ENCODE results near the gene COL27A1.

The COL27A1 gene

DNA sequence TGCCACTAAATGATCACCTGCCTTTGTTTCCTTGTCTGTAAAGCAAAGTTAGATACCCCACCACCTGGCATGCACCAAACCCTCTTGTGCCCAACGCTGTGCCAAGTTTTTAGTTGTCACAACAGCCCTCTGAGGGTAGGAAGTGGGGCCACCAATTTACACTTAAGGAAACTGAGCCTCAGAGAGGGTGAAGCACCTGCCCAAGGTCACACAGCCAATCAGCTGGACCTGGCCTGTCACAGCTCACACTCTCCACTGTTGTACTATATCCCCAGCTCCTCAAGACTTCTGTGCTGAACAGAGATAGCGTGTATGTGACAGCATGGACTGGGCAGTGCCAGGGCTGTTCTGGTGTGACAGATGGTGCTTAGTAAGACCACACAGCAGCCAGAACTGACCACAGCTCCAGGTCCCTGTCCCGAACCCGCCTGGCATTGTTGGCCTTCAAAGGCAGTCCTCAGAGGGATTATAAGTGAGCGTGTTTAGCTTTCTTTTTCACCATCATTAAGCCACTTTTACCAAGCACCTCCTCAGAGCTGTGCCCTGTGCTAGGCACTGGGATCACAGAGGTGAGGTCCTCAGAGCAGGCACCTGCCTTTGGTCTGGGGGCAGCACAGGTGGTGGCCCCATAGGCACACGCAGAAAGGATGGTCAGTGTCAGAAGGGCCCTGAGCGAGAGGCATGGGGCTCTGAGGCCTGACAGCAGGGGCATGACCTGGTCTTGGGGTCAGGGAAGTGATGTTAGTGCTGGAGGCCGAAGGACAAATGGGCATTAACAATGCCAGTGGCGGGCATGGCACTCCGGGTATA, 71.1 kb downstream of the COL27A1 start:
- Histone ChIP-seq H2AFZ (ENCODE audit: low read length) (no peak overlapping the region), H3K4me1 (ENCODE audit: insufficient read depth, low read length, severe bottlenecking) (no peaks in the 10 kb centered on the region), H3K36me3 (ENCODE audit: insufficient read depth, low read length) (no peaks in the 10 kb centered on the region), H3K79me2 (ENCODE audit: insufficient read depth, low read length) (no peaks in the 10 kb centered on the region), H3K4me2 (ENCODE audit: low read length) (no peak overlapping the region), H4K20me1 (ENCODE audit: insufficient read depth, low read length) (no peaks in the 10 kb centered on the region), H3K27ac (ENCODE audit: low read depth, low read length, poor library complexity, severe bottlenecking) (no peak overlapping the region), H3F3A (ENCODE audit: insufficient read depth, low read length) (no peaks in the 10 kb centered on the region), H3K27me3 (ENCODE audit: insufficient read depth, low read length) (peaks cover 5% of the 10 kb centered on the region), H3K9ac (ENCODE audit: low read length) (no peak overlapping the region), H3K9me3 (ENCODE audit: low read length) (no peaks in the 10 kb centered on the region), H3K9me2 (ENCODE audit: low read depth, low read length) (no peaks in the 10 kb centered on the region), H3K4me3 (ENCODE audit: low read depth, low read length, poor library complexity, severe bottlenecking) (no peak overlapping the region)
- TF ChIP-seq, protein P1, sequence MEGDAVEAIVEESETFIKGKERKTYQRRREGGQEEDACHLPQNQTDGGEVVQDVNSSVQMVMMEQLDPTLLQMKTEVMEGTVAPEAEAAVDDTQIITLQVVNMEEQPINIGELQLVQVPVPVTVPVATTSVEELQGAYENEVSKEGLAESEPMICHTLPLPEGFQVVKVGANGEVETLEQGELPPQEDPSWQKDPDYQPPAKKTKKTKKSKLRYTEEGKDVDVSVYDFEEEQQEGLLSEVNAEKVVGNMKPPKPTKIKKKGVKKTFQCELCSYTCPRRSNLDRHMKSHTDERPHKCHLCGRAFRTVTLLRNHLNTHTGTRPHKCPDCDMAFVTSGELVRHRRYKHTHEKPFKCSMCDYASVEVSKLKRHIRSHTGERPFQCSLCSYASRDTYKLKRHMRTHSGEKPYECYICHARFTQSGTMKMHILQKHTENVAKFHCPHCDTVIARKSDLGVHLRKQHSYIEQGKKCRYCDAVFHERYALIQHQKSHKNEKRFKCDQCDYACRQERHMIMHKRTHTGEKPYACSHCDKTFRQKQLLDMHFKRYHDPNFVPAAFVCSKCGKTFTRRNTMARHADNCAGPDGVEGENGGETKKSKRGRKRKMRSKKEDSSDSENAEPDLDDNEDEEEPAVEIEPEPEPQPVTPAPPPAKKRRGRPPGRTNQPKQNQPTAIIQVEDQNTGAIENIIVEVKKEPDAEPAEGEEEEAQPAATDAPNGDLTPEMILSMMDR (IDR thresholded peaks at IDR 0.05; ENCODE audit: low read length): no peak
- TF ChIP-seq EZH2 (IDR thresholded peaks at IDR 0.05; ENCODE audit: borderline replicate concordance, low read length): no peak

DNA sequence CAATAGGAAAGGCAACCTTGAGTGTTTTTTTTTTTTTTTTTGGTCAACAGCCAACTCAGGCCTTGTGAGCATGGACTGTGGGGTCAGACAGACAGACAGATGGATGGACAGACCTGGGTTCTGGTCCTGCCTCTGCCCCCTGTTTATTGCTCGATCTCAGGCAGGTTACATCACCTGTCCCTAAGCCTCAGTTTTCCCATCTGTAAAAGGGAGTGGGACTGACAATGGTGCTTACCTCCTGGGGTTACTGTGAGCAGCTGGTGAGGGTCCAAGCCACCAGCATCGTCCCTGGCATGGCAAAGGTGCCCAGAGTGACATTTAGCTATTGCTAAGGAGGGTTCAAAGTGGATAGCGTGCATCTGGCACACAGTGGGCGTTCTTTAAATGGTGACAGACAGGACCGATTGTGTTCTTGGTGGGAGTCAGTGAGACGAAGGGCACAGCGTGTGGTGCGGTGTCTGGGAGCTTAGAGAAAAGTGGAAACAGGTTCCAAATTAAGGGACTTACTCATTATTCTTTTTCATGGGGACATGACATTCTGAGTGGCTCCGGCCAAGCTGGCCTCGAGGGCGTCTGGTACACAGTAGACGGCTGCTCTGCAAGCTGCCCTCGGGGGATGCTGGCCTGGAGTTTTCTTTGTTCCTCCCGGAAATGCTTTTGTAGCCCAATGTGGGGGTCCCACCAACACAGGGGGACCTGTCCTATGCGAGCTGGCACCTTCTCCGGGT, 72.1 kb downstream of the COL27A1 start:
- Histone ChIP-seq H2AFZ (ENCODE audit: low read length) (no peak overlapping the region), H3F3A (ENCODE audit: insufficient read depth, low read length) (no peaks in the 10 kb centered on the region), H4K20me1 (ENCODE audit: insufficient read depth, low read length) (no peaks in the 10 kb centered on the region), H3K36me3 (ENCODE audit: insufficient read depth, low read length) (no peaks in the 10 kb centered on the region), H3K4me3 (ENCODE audit: low read depth, low read length, poor library complexity, severe bottlenecking) (no peak overlapping the region), H3K4me1 (ENCODE audit: insufficient read depth, low read length, severe bottlenecking) (no peaks in the 10 kb centered on the region), H3K27ac (ENCODE audit: low read depth, low read length, poor library complexity, severe bottlenecking) (no peak overlapping the region), H3K9me3 (ENCODE audit: low read length) (no peaks in the 10 kb centered on the region), H3K9ac (ENCODE audit: low read length) (no peak overlapping the region), H3K79me2 (ENCODE audit: insufficient read depth, low read length) (no peaks in the 10 kb centered on the region), H3K27me3 (ENCODE audit: insufficient read depth, low read length) (peaks cover 5% of the 10 kb centered on the region), H3K9me2 (ENCODE audit: low read depth, low read length) (no peaks in the 10 kb centered on the region), H3K4me2 (ENCODE audit: low read length) (no peak overlapping the region)
- TF ChIP-seq EZH2 (IDR thresholded peaks at IDR 0.05; ENCODE audit: borderline replicate concordance, low read length): no peak
- TF ChIP-seq, protein P1 (IDR thresholded peaks at IDR 0.05; ENCODE audit: low read length): no peak

DNA sequence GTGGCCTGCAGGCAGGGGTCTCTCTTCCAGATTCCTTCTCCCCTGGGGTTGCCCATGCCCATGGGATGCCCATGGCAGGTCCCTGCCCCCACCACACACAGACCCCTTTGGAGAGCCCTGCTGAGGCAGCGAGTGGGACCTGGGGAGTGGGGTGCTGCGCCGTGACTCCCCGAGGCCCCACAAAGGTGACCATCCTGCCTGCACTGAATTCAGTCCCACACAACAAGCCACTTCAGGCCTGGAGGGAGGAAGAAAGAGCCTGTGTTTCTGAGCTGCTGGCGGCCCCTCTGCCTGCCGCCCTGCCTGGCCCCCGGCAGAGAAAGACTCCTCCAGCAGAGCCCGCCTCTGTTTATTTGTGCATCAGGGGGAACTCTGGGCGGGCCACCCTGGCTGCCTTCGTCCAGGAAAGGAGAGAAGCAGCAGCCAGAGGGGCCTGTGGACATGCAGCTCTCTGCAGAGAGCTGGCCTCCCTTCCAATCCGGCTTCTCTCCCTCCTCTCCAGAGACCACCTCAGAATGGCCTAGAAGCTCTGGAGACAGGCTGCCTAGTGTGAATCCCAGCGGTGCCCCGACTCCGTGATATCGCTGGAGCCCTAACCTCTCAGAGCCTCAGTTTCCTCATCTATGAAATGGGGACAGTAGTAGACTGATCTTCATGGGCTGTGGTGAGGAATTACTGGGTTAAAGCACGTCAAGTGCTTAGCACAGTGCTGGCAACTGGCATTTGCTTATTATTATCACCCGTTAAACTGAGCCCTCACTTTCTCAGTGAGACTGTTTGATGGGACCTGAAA, 72.9 kb downstream of the COL27A1 start:
- Histone ChIP-seq H3K9me3 (ENCODE audit: low read length) (no peaks in the 10 kb centered on the region), H3F3A (ENCODE audit: insufficient read depth, low read length) (no peaks in the 10 kb centered on the region), H3K4me3 (ENCODE audit: low read depth, low read length, poor library complexity, severe bottlenecking) (no peak overlapping the region), H3K36me3 (ENCODE audit: insufficient read depth, low read length) (no peaks in the 10 kb centered on the region), H3K9me2 (ENCODE audit: low read depth, low read length) (no peaks in the 10 kb centered on the region), H4K20me1 (ENCODE audit: insufficient read depth, low read length) (no peaks in the 10 kb centered on the region), H3K27me3 (ENCODE audit: insufficient read depth, low read length) (peaks cover 5% of the 10 kb centered on the region), H3K9ac (ENCODE audit: low read length) (no peak overlapping the region), H3K79me2 (ENCODE audit: insufficient read depth, low read length) (no peaks in the 10 kb centered on the region), H3K27ac (ENCODE audit: low read depth, low read length, poor library complexity, severe bottlenecking) (no peak overlapping the region), H3K4me2 (ENCODE audit: low read length) (no peak overlapping the region), H3K4me1 (ENCODE audit: insufficient read depth, low read length, severe bottlenecking) (no peaks in the 10 kb centered on the region), H2AFZ (ENCODE audit: low read length) (no peak overlapping the region)
- TF ChIP-seq, protein P1 (IDR thresholded peaks at IDR 0.05; ENCODE audit: low read length): no peak

All from OCI-LY1 (cell line).